ENCODE measurements around the gene ZFPL1. TPM values are rescaled to one million over a fixed set of nuclear protein-coding genes. Genes with fewer than 3 reads are reported as not detected.

ZFPL1 gene
- total and polyA plus RNA-seq, 2 donors (not counting 3 experiments of a cell fraction or from before 2014, with no cell fraction given) = 37.6 to 139 TPM

DNA sequence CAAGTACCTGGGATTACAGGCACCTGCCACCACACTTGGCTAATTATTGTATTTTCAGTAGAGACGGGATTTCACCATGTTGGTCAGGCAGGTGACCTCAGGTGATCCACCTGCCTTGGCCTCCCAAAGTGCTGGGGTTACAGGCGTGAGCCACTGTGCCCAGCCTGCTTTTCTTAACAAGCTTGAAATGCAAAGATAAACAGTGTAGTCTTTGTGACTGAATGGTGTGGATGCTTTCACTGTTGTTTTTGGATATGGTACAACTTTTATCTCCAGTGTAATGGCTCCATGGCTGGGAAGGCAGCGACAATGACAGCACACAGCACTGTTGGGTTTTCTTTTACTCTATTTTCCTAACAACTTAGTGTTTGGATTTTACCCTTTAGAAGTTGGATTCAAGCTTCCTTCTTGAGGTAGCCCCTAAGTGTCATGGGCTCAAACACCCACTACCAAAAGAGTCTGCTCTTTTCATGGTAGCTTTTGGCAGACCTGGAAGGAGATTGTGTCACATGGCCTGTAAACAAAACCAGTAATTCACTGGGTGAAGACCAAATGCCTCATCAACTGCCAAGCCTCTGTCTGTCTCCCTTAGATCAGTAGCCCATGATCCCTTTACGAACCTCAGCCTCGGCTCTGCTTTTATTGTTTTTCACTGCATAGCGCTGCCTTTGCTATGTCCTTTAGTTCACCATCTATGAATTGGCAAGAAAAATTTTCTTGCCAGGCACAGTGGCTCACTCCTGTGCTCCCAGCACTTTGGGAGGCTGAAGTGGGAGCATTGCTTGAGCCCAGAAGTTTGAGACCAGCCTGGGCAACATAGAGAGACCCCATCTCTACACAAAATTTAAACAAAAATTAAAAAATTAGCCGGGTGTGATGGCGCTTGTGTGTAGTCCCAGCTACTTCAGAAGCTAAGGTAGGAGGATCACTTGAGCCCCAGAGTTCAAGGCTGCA, 18.4 kb downstream of the ZFPL1 start:
- no peak overlapping the region for H3K9ac ChIP-seq (replicated peaks; ENCODE audit: extremely low read depth, insufficient read depth, low read length)
- peaks cover 4% of the 10 kb centered on the region for H3K4me1 ChIP-seq (ENCODE audit: control insufficient read depth, extremely low read depth, insufficient read depth, low read length)
- peaks cover 11% of the 10 kb centered on the region for H3K79me2 ChIP-seq (ENCODE audit: control insufficient read depth, insufficient read depth, low read length)
- no peak overlapping the region for H2AFZ ChIP-seq (ENCODE audit: low read depth, low read length)
- no peaks in the 10 kb centered on the region for H3K9me3 ChIP-seq (replicated peaks; ENCODE audit: control insufficient read depth, insufficient read depth, low read length)
- no peaks in the 10 kb centered on the region for H3K27me3 ChIP-seq (ENCODE audit: control insufficient read depth in 2 of 2, insufficient read depth in 2 of 2, low read length in 2 of 2)
- peak; percentile 48 for DNase-seq (ENCODE audit: low read depth, low spot score)
- no peak for TF ChIP-seq MYC (IDR thresholded peaks at IDR 0.05; ENCODE audit: low read depth, low read length)
- TF ChIP-seq JUN (IDR thresholded peaks at IDR 0.05; ENCODE audit: borderline replicate concordance, insufficient read depth, insufficient read length, low read depth) = no peak
- TF ChIP-seq, protein P1, sequence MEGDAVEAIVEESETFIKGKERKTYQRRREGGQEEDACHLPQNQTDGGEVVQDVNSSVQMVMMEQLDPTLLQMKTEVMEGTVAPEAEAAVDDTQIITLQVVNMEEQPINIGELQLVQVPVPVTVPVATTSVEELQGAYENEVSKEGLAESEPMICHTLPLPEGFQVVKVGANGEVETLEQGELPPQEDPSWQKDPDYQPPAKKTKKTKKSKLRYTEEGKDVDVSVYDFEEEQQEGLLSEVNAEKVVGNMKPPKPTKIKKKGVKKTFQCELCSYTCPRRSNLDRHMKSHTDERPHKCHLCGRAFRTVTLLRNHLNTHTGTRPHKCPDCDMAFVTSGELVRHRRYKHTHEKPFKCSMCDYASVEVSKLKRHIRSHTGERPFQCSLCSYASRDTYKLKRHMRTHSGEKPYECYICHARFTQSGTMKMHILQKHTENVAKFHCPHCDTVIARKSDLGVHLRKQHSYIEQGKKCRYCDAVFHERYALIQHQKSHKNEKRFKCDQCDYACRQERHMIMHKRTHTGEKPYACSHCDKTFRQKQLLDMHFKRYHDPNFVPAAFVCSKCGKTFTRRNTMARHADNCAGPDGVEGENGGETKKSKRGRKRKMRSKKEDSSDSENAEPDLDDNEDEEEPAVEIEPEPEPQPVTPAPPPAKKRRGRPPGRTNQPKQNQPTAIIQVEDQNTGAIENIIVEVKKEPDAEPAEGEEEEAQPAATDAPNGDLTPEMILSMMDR (IDR thresholded peaks at IDR 0.05; ENCODE audit: extremely low read depth in 1 of 2, insufficient read depth in 1 of 2, low read depth in 1 of 2, low read length in 2 of 2) = no peak
- TF ChIP-seq, protein P2, sequence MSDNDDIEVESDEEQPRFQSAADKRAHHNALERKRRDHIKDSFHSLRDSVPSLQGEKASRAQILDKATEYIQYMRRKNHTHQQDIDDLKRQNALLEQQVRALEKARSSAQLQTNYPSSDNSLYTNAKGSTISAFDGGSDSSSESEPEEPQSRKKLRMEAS (IDR thresholded peaks at IDR 0.05; ENCODE audit: insufficient read depth, insufficient read length) = no peak
- no peak for TF ChIP-seq GATA2 (IDR thresholded peaks at IDR 0.05; ENCODE audit: insufficient read depth, insufficient read length, low read depth, low read length)
- TF ChIP-seq FOS (IDR thresholded peaks at IDR 0.05; ENCODE audit: borderline replicate concordance, insufficient read depth, low read length) = no peak
- no peak for TF ChIP-seq POLR2AphosphoS5 (IDR thresholded peaks at IDR 0.05; ENCODE audit: insufficient read depth, low read depth, low read length)
- no peak for TF ChIP-seq EZH2 (IDR thresholded peaks at IDR 0.05; ENCODE audit: borderline replicate concordance, low read depth, low read length, severe bottlenecking)
- intact Hi-C loops (cut with micrococcal nuclease) (no loop called here), dilution Hi-C loops (cut with MboI; ENCODE audit: extremely low pct_ligation_motif_present, low sequenced_read_pairs) (no loop called here)
- no peaks in the 10 kb centered on the region for H4K20me1 ChIP-seq (replicated peaks; ENCODE audit: control insufficient read depth, extremely low read depth, insufficient read depth, low read length)
- no peak overlapping the region for H3K4me2 ChIP-seq (ENCODE audit: insufficient read depth, low read length)
- CTCF ChIA-PET = interaction anchor here (0.6 to 3.5 kb wide), 6 partner anchors 9 to 173 kb away, joined by 3 to 22 read pairs (median 4); partner anchors contain the start of genes ARL2, FAU, MRPL49 and TM7SF2
- H3K27ac ChIP-seq (ENCODE audit: insufficient read depth, low read depth, low read length) = no peak overlapping the region
- POLR2A ChIA-PET = interaction anchor here (0.7 kb wide), 1 partner anchor 17 kb away, joined by 4 read pairs; no protein-coding TSS in a partner anchor
- peaks cover 0 to 2% of the 10 kb centered on the region in 2 experiments for H3K36me3 ChIP-seq (ENCODE audit: control insufficient read depth in 2 of 2, extremely low read depth in 1 of 2, insufficient read depth in 2 of 2, low read length in 2 of 2)
- peak; percentile 67 for FAIRE-seq
- no TSS peak for BruUV-seq (replicated peaks)
- no peak overlapping the region for H3K4me3 ChIP-seq (replicated peaks in 1 of 3; ENCODE audit: insufficient read depth in 1 of 3, low read depth in 1 of 3, low read length in 3 of 3)
- no peaks in the 10 kb centered on the region for H3K9me1 ChIP-seq (replicated peaks; ENCODE audit: control insufficient read depth, extremely low read depth, insufficient read depth, low read length)

All from endothelial cell of umbilical vein (primary cell).